Measurements from ENCODE around the gene YJU2. TPM values are rescaled to one million over a fixed set of nuclear protein-coding genes. Genes with fewer than 3 reads are reported as not detected.
"Not testable (repeated sequence)": the region's sequence is repeated elsewhere in the genome, so short reads cannot be mapped to it uniquely, and the experiment has no call there.

The YJU2 gene
- total RNA-seq, 2 experiments from 2014 or later = 26.8 to 32.1 TPM

- no peak overlapping the region for H3K27ac Mint-ChIP-seq
- ATAC-seq (no peak), DNase-seq (no peak)
- H3K9me3 Mint-ChIP-seq (ENCODE audit: low read depth) = no peaks in the 10 kb centered on the region
- peaks cover 10% of the 10 kb centered on the region for H3K4me1 Mint-ChIP-seq
- H3K4me3 Mint-ChIP-seq = no peak overlapping the region
- peaks cover 1% of the 10 kb centered on the region for H3K36me3 Mint-ChIP-seq
- H3K27me3 Mint-ChIP-seq = peaks cover 4% of the 10 kb centered on the region
- CTCF ChIA-PET = interaction anchor here (0.7 to 2.8 kb wide), 2 partner anchors 8 to 16 kb away, joined by 3 to 11 read pairs; no protein-coding TSS in a partner anchor
These were observed 31.1 kb upstream of the YJU2 start for GRCh38 chr19:4215807-4216206.

- DNase-seq (no peak), ATAC-seq (no peak)
- Mint-ChIP-seq H3K27me3 (peaks cover 4% of the 10 kb centered on the region), H3K27ac (no peak overlapping the region), H3K9me3 (ENCODE audit: low read depth) (no peaks in the 10 kb centered on the region), H3K36me3 (peaks cover 1% of the 10 kb centered on the region), H3K4me3 (no peak overlapping the region), H3K4me1 (peaks cover 10% of the 10 kb centered on the region)
- CTCF ChIA-PET = interaction anchor here (1.1 to 2.8 kb wide), 2 partner anchors 9 to 76 kb away, joined by 3 to 11 read pairs; no protein-coding TSS in a partner anchor
These were observed 30.0 kb upstream of the YJU2 start for GRCh38 chr19:4216846-4217245.

GRCh38 chr19:4217429-4218264 lies 29.2 kb upstream of the YJU2 start:
- Mint-ChIP-seq H3K4me1 (peaks cover 10% of the 10 kb centered on the region), H3K27ac (no peak overlapping the region), H3K9me3 (ENCODE audit: low read depth) (no peaks in the 10 kb centered on the region), H3K36me3 (peaks cover 1% of the 10 kb centered on the region), H3K4me3 (no peak overlapping the region), H3K27me3 (no peaks in the 10 kb centered on the region)
- DNase-seq (no peak), ATAC-seq (no peak)
- CTCF ChIA-PET = interaction anchor here (1.1 to 2.8 kb wide), 2 partner anchors 10 to 77 kb away, joined by 3 to 11 read pairs; no protein-coding TSS in a partner anchor

GRCh38 chr19:4218523-4218922 lies 28.4 kb upstream of the YJU2 start:
- not testable (repeated sequence) for H3K27ac Mint-ChIP-seq; H3K4me1 Mint-ChIP-seq; H3K4me3 Mint-ChIP-seq; H3K27me3 Mint-ChIP-seq; ATAC-seq; H3K9me3 Mint-ChIP-seq (ENCODE audit: low read depth); DNase-seq; H3K36me3 Mint-ChIP-seq
- CTCF ChIA-PET = interaction anchor here (1.8 to 2.8 kb wide), 2 partner anchors 11 to 32 kb away, joined by 4 to 11 read pairs; no protein-coding TSS in a partner anchor

GRCh38 chr19:4220188-4220587 lies 26.7 kb upstream of the YJU2 start:
- H3K9me3 Mint-ChIP-seq (ENCODE audit: low read depth) = no peaks in the 10 kb centered on the region
- no peak overlapping the region for H3K27ac Mint-ChIP-seq
- H3K4me1 Mint-ChIP-seq = no peaks in the 10 kb centered on the region
- peaks cover 1% of the 10 kb centered on the region for H3K36me3 Mint-ChIP-seq
- ATAC-seq (no peak), DNase-seq (no peak)
- H3K4me3 Mint-ChIP-seq = no peak overlapping the region
- H3K27me3 Mint-ChIP-seq = no peaks in the 10 kb centered on the region
- CTCF ChIA-PET = interaction anchor here (1.8 to 3.2 kb wide), 2 partner anchors 13 to 34 kb away, joined by 4 to 14 read pairs; no protein-coding TSS in a partner anchor

GRCh38 chr19:4224470-4224869 lies 22.4 kb upstream of the YJU2 start:
- Mint-ChIP-seq H3K27me3 (peaks cover 3% of the 10 kb centered on the region), H3K9me3 (ENCODE audit: low read depth) (no peaks in the 10 kb centered on the region), H3K36me3 (no peaks in the 10 kb centered on the region), H3K4me1 (peaks cover 3% of the 10 kb centered on the region), H3K27ac (no peak overlapping the region), H3K4me3 (no peak overlapping the region)
- DNase-seq (no peak), ATAC-seq (no peak)
- CTCF ChIA-PET = no interaction called here

- ATAC-seq (no peak), DNase-seq (no peak)
- H3K36me3 Mint-ChIP-seq = no peaks in the 10 kb centered on the region
- H3K9me3 Mint-ChIP-seq (ENCODE audit: low read depth) = no peaks in the 10 kb centered on the region
- peaks cover 3% of the 10 kb centered on the region for H3K27me3 Mint-ChIP-seq
- H3K27ac Mint-ChIP-seq = no peak overlapping the region
- CTCF ChIA-PET = no interaction called here
- H3K4me3 Mint-ChIP-seq = no peak overlapping the region
- H3K4me1 Mint-ChIP-seq = peaks cover 6% of the 10 kb centered on the region
These were observed 21.0 kb upstream of the YJU2 start for GRCh38 chr19:4225885-4226284.

GRCh38 chr19:4227771-4228170 lies 19.1 kb upstream of the YJU2 start:
- Mint-ChIP-seq H3K4me1 (peaks cover 6% of the 10 kb centered on the region), H3K36me3 (no peaks in the 10 kb centered on the region)
- no peak for ATAC-seq

GRCh38 chr19:4228765-4229178 lies 18.1 kb upstream of the YJU2 start:
- no peak overlapping the region for H3K4me3 Mint-ChIP-seq
- no peaks in the 10 kb centered on the region for H3K36me3 Mint-ChIP-seq
- peaks cover 3% of the 10 kb centered on the region for H3K27me3 Mint-ChIP-seq
- H3K4me1 Mint-ChIP-seq = peaks cover 8% of the 10 kb centered on the region
- H3K9me3 Mint-ChIP-seq (ENCODE audit: low read depth) = no peaks in the 10 kb centered on the region
- no peak overlapping the region for H3K27ac Mint-ChIP-seq
- no peak for DNase-seq
- no peak for ATAC-seq
- CTCF ChIA-PET = no interaction called here

More at GRCh38 chr19:4227771-4228170, 19.1 kb upstream of the YJU2 start:
- CTCF ChIA-PET = no interaction called here
- Mint-ChIP-seq H3K4me3 (no peak overlapping the region), H3K27ac (no peak overlapping the region), H3K27me3 (peaks cover 3% of the 10 kb centered on the region), H3K9me3 (ENCODE audit: low read depth) (no peaks in the 10 kb centered on the region)
- no peak for DNase-seq

GRCh38 chr19:4229179-4229931 lies 17.5 kb upstream of the YJU2 start, which contains the start of gene EBI3:
TSS of gene EBI3 (plus strand) at chr19:4229523. CDS start at chr19:4229551, 28 bp downstream.
- Mint-ChIP-seq H3K9me3 (ENCODE audit: low read depth) (no peaks in the 10 kb centered on the region), H3K4me3 (peak within 1 kb of the TSS; percentile 64), H3K4me1 (peaks cover 8% of the 10 kb centered on the region), H3K36me3 (no peaks in the 10 kb centered on the region), H3K27ac (no peak within 1 kb of the TSS), H3K27me3 (peaks cover 3% of the 10 kb centered on the region)
- ATAC-seq (peak; percentile 77), DNase-seq (peak; percentile 66)
- CTCF ChIA-PET = no interaction called here

- H3K36me3 Mint-ChIP-seq; H3K27ac Mint-ChIP-seq; H3K9me3 Mint-ChIP-seq (ENCODE audit: low read depth); DNase-seq; H3K4me3 Mint-ChIP-seq; H3K27me3 Mint-ChIP-seq; H3K4me1 Mint-ChIP-seq; ATAC-seq: not testable (repeated sequence)
- CTCF ChIA-PET = interaction anchor here (0.6 to 0.7 kb wide), 2 partner anchors 26 to 414 kb away, joined by 3 to 4 read pairs; no protein-coding TSS in a partner anchor
These were observed 16.6 kb upstream of the YJU2 start for GRCh38 chr19:4230237-4230636.

- H3K4me1 Mint-ChIP-seq; DNase-seq; H3K27ac Mint-ChIP-seq; H3K4me3 Mint-ChIP-seq; H3K36me3 Mint-ChIP-seq; H3K9me3 Mint-ChIP-seq (ENCODE audit: low read depth); ATAC-seq; H3K27me3 Mint-ChIP-seq: not testable (repeated sequence)
- CTCF ChIA-PET = interaction anchor here (0.6 to 4.0 kb wide), 5 partner anchors 10 to 976 kb away, joined by 3 to 14 read pairs (median 3); no protein-coding TSS in a partner anchor
These were observed 15.4 kb upstream of the YJU2 start for GRCh38 chr19:4231521-4231920.

GRCh38 chr19:4232139-4232538 lies 14.7 kb upstream of the YJU2 start:
- not testable (repeated sequence) for H3K4me1 Mint-ChIP-seq; H3K4me3 Mint-ChIP-seq; H3K27me3 Mint-ChIP-seq; DNase-seq; H3K36me3 Mint-ChIP-seq; H3K27ac Mint-ChIP-seq; H3K9me3 Mint-ChIP-seq (ENCODE audit: low read depth); ATAC-seq
- CTCF ChIA-PET = interaction anchor here (0.6 to 4.0 kb wide), 7 partner anchors 10 to 352 kb away, joined by 3 to 14 read pairs (median 4); partner anchors contain the start of genes MPND and YJU2

All from activated CD8-positive, alpha-beta memory T cell treated with anti-CD3 and anti-CD28 coated beads, Interleukin-2, amount 10 ng/mL, durations not matched to agents 7 days and 5 days (primary cell).